Measurements from ENCODE around the gene GIPC3. TPM values are rescaled to one million over a fixed set of nuclear protein-coding genes. Genes with fewer than 3 reads are reported as not detected.
A peak's percentile ranks its signal among the peaks of the same experiment; 100 is the strongest.
"Not testable (repeated sequence)": the region's sequence is repeated elsewhere in the genome, so short reads cannot be mapped to it uniquely, and the experiment has no call there.

Gene GIPC3
- total RNA-seq, 1 donor from 2014 or later = 1.3 TPM

- peak; percentile 57 for DNase-seq (ENCODE audit: low spot score)
Observed at GRCh38 chr19:3618144-3618810, 33.0 kb downstream of the GIPC3 start.

GRCh38 chr19:3618811-3619630, 33.7 kb downstream of the GIPC3 start:
- no peak for DNase-seq (ENCODE audit: low spot score)

GRCh38 chr19:3619631-3620012, 34.3 kb downstream of the GIPC3 start:
- no peak for DNase-seq (ENCODE audit: low spot score)

GRCh38 chr19:3620145-3620816, 35.0 kb downstream of the GIPC3 start:
- DNase-seq (ENCODE audit: low spot score) = no peak

- no peak for DNase-seq (ENCODE audit: low spot score)
Observed at GRCh38 chr19:3620817-3621547, 35.7 kb downstream of the GIPC3 start.

- no peak for DNase-seq (ENCODE audit: low spot score)
Observed at GRCh38 chr19:3621689-3622088, 36.4 kb downstream of the GIPC3 start.

GRCh38 chr19:3622224-3622623, 36.9 kb downstream of the GIPC3 start:
- DNase-seq (ENCODE audit: low spot score) = no peak

GRCh38 chr19:3623716-3624115, 38.4 kb downstream of the GIPC3 start:
- DNase-seq (ENCODE audit: low spot score) = no peak

GRCh38 chr19:3625996-3626472, 40.8 kb downstream of the GIPC3 start:
- DNase-seq (ENCODE audit: low spot score) = no peak

GRCh38 chr19:3626473-3627350, 41.4 kb downstream of the GIPC3 start, which contains the start of gene CACTIN:
CACTIN (minus strand) TSS chr19:3626790; CDS start chr19:3626762, 28 bp downstream.
- DNase-seq (ENCODE audit: low spot score) = peak; percentile 98

GRCh38 chr19:3627351-3627723, 42.1 kb downstream of the GIPC3 start:
- no peak for DNase-seq (ENCODE audit: low spot score)

- not testable (repeated sequence) for DNase-seq (ENCODE audit: low spot score)
Observed at GRCh38 chr19:3628766-3629165, 43.5 kb downstream of the GIPC3 start.

GRCh38 chr19:3631053-3631861, 46.0 kb downstream of the GIPC3 start:
- no peak for DNase-seq (ENCODE audit: low spot score)

GRCh38 chr19:3632098-3632497, 46.8 kb downstream of the GIPC3 start:
- no peak for DNase-seq (ENCODE audit: low spot score)

GRCh38 chr19:3632739-3633558, 47.7 kb downstream of the GIPC3 start:
- no peak for DNase-seq (ENCODE audit: low spot score)

GRCh38 chr19:3633559-3633988, 48.3 kb downstream of the GIPC3 start:
- DNase-seq (ENCODE audit: low spot score) = no peak

GRCh38 chr19:3634496-3635045, 49.3 kb downstream of the GIPC3 start:
- no peak for DNase-seq (ENCODE audit: low spot score)

GRCh38 chr19:3636506-3636905, 51.2 kb downstream of the GIPC3 start:
- no peak for DNase-seq (ENCODE audit: low spot score)

GRCh38 chr19:3636962-3637361, 51.7 kb downstream of the GIPC3 start:
- DNase-seq (ENCODE audit: low spot score) = no peak

All from mucosa of gallbladder (tissue), 1 donor.